ENCODE measurements around the gene TTBK2. TPM values are rescaled to one million over a fixed set of nuclear protein-coding genes. Genes with fewer than 3 reads are reported as not detected.
"Not testable (repeated sequence)": the region's sequence is repeated elsewhere in the genome, so short reads cannot be mapped to it uniquely, and the experiment has no call there.

Gene TTBK2
- polyA plus RNA-seq, 3 donors = 3.7 to 9.0 (median 5.7) TPM

GRCh38 chr15:42764154-42764731 is 156.3 kb downstream of the TTBK2 start:
- H2AFZ ChIP-seq (ENCODE audit: insufficient read depth, low read depth, low read length, poor library complexity, severe bottlenecking); H3K27ac ChIP-seq (ENCODE audit: low read depth in 1 of 2, low read length in 2 of 2); H3K4me1 Mint-ChIP-seq; H3K27me3 ChIP-seq (ENCODE audit: control insufficient read depth in 2 of 2, insufficient read depth in 2 of 2, low read length in 2 of 2); H3K4me1 ChIP-seq (ENCODE audit: control insufficient read depth in 1 of 2, insufficient read depth in 2 of 2, low read length in 2 of 2); intact Hi-C loops (cut with micrococcal nuclease); H3K4me3 ChIP-seq (replicated peaks in 1 of 3; ENCODE audit: low read depth in 2 of 3, low read length in 3 of 3); H4K20me1 ChIP-seq (ENCODE audit: insufficient read depth, low read length); H3K27me3 Mint-ChIP-seq (ENCODE audit: low read depth in 3 of 3); H3K79me2 ChIP-seq (ENCODE audit: insufficient read depth, low read length); DNase-seq; H3K4me2 ChIP-seq (replicated peaks; ENCODE audit: extremely low read depth, low read length, poor library complexity, severe bottlenecking); H3K27ac Mint-ChIP-seq; H3K9ac ChIP-seq (ENCODE audit: insufficient read depth, low read length, poor library complexity, severe bottlenecking); H3K4me3 Mint-ChIP-seq: not testable (repeated sequence)
- peaks cover 0 to 37% of the 10 kb centered on the region in 2 donors for H3K36me3 ChIP-seq (replicated peaks in 1 of 2; ENCODE audit: control insufficient read depth in 1 of 2, insufficient read depth in 2 of 2, low read length in 2 of 2)
- H3K9me3 Mint-ChIP-seq = peaks cover 35 to 56% (median 42%) of the 10 kb centered on the region in 7 donors
- peaks cover 15 to 22% of the 10 kb centered on the region in 2 donors for H3K9me3 ChIP-seq (replicated peaks in 1 of 2; ENCODE audit: control insufficient read depth in 1 of 2, insufficient read depth in 1 of 2, low read length in 2 of 2)
- 98% methylated on average over 13 of the region's 16 CpGs for WGBS (ENCODE audit: insufficient coverage)
- H3K36me3 Mint-ChIP-seq = peaks cover 36 to 66% of the 10 kb centered on the region in 2 donors

- H3K36me3 ChIP-seq (replicated peaks in 1 of 2; ENCODE audit: control insufficient read depth in 1 of 2, insufficient read depth in 2 of 2, low read length in 2 of 2) = peaks cover 0 to 37% of the 10 kb centered on the region in 2 donors
- peaks cover 31 to 52% (median 39%) of the 10 kb centered on the region in 7 donors for H3K9me3 Mint-ChIP-seq
- H3K4me1 Mint-ChIP-seq; H3K4me1 ChIP-seq (ENCODE audit: control insufficient read depth in 1 of 2, insufficient read depth in 2 of 2, low read length in 2 of 2); H3K4me3 ChIP-seq (replicated peaks in 1 of 3; ENCODE audit: low read depth in 2 of 3, low read length in 3 of 3); H3K27ac ChIP-seq (ENCODE audit: low read depth in 1 of 2, low read length in 2 of 2); H3K4me3 Mint-ChIP-seq; H3K9ac ChIP-seq (ENCODE audit: insufficient read depth, low read length, poor library complexity, severe bottlenecking); H3K27me3 Mint-ChIP-seq (ENCODE audit: low read depth in 3 of 3); H4K20me1 ChIP-seq (ENCODE audit: insufficient read depth, low read length); H3K79me2 ChIP-seq (ENCODE audit: insufficient read depth, low read length); H3K27ac Mint-ChIP-seq; DNase-seq; H3K27me3 ChIP-seq (ENCODE audit: control insufficient read depth in 2 of 2, insufficient read depth in 2 of 2, low read length in 2 of 2); intact Hi-C loops (cut with micrococcal nuclease); H2AFZ ChIP-seq (ENCODE audit: insufficient read depth, low read depth, low read length, poor library complexity, severe bottlenecking); H3K4me2 ChIP-seq (replicated peaks; ENCODE audit: extremely low read depth, low read length, poor library complexity, severe bottlenecking): not testable (repeated sequence)
- WGBS (ENCODE audit: insufficient coverage) = no CpG with 5 or more reads among the region's 2 CpGs
- peaks cover 15 to 22% of the 10 kb centered on the region in 2 donors for H3K9me3 ChIP-seq (replicated peaks in 1 of 2; ENCODE audit: control insufficient read depth in 1 of 2, insufficient read depth in 1 of 2, low read length in 2 of 2)
- peaks cover 27 to 50% of the 10 kb centered on the region in 2 donors for H3K36me3 Mint-ChIP-seq
These were observed 158.8 kb downstream of the TTBK2 start for GRCh38 chr15:42761813-42762212.

- no CpG with 5 or more reads among the region's 1 CpG for WGBS (ENCODE audit: insufficient coverage)
- no peaks in the 10 kb centered on the region for H3K27me3 Mint-ChIP-seq (ENCODE audit: low read depth in 3 of 3)
These were observed 159.8 kb downstream of the TTBK2 start for GRCh38 chr15:42760759-42761158.

More at GRCh38 chr15:42760759-42761158, 159.8 kb downstream of the TTBK2 start:
- Histone ChIP-seq H4K20me1 (ENCODE audit: insufficient read depth, low read length) (peaks cover 8% of the 10 kb centered on the region), H3K79me2 (ENCODE audit: insufficient read depth, low read length) (peaks cover 3% of the 10 kb centered on the region), H2AFZ (ENCODE audit: insufficient read depth, low read depth, low read length, poor library complexity, severe bottlenecking) (no peak overlapping the region), H3K9ac (ENCODE audit: insufficient read depth, low read length, poor library complexity, severe bottlenecking) (no peak overlapping the region), H3K4me2 (replicated peaks; ENCODE audit: extremely low read depth, low read length, poor library complexity, severe bottlenecking) (no peak overlapping the region), H3K4me1 (ENCODE audit: control insufficient read depth in 1 of 2, insufficient read depth in 2 of 2, low read length in 2 of 2) (no peaks in the 10 kb centered on the region), H3K9me3 (replicated peaks in 1 of 2; ENCODE audit: control insufficient read depth in 1 of 2, insufficient read depth in 1 of 2, low read length in 2 of 2) (peaks cover 15 to 22% of the 10 kb centered on the region in 2 donors), H3K27ac (ENCODE audit: low read depth in 1 of 2, low read length in 2 of 2) (no peak overlapping the region), H3K4me3 (replicated peaks in 1 of 3; ENCODE audit: low read depth in 2 of 3, low read length in 3 of 3) (no peak overlapping the region), H3K36me3 (replicated peaks in 1 of 2; ENCODE audit: control insufficient read depth in 1 of 2, insufficient read depth in 2 of 2, low read length in 2 of 2) (peaks cover 0 to 37% of the 10 kb centered on the region in 2 donors), H3K27me3 (ENCODE audit: control insufficient read depth in 2 of 2, insufficient read depth in 2 of 2, low read length in 2 of 2) (no peaks in the 10 kb centered on the region)
- Mint-ChIP-seq H3K27ac (no peak overlapping the region), H3K4me3 (no peak overlapping the region), H3K4me1 (peaks cover 2% of the 10 kb centered on the region), H3K36me3 (peaks cover 25 to 45% of the 10 kb centered on the region in 2 donors), H3K9me3 (peaks cover 26 to 46% (median 31%) of the 10 kb centered on the region in 7 donors)
- no peak for DNase-seq
- no peak for TF ChIP-seq CTCF (IDR thresholded peaks at IDR 0.05)
- intact Hi-C loops (cut with micrococcal nuclease) = no loop called here
